CD4-positive, alpha-beta T cell treated with Interleukin-4 for 4 hours (primary cell): ENCODE measurements around the gene RPUSD3.
A peak's percentile ranks its signal among the peaks of the same experiment; 100 is the strongest.

ENCODE experiments used
- DNase-seq: peaks from one replicate; pipeline ENCODE4 v3.0.0-alpha.2; 2020

Gene RPUSD3

GRCh38 chr3:9828801-9829755 is 14.7 kb downstream of the RPUSD3 start:
- DNase-seq = no peak

GRCh38 chr3:9826815-9827573 is 16.8 kb downstream of the RPUSD3 start:
- DNase-seq = no peak

GRCh38 chr3:9825451-9826040 is 18.3 kb downstream of the RPUSD3 start:
- no peak for DNase-seq

GRCh38 chr3:9820946-9821345 is 22.9 kb downstream of the RPUSD3 start:
- no peak for DNase-seq

GRCh38 chr3:9820543-9820942 is 23.3 kb downstream of the RPUSD3 start:
- DNase-seq = no peak

GRCh38 chr3:9818666-9819335 is 25.0 kb downstream of the RPUSD3 start:
- no peak for DNase-seq

GRCh38 chr3:9817436-9817835 is 26.4 kb downstream of the RPUSD3 start:
- DNase-seq = no peak

GRCh38 chr3:9815986-9816385 is 27.8 kb downstream of the RPUSD3 start:
- no peak for DNase-seq

GRCh38 chr3:9812870-9813483 is 30.8 kb downstream of the RPUSD3 start:
- DNase-seq = no peak

GRCh38 chr3:9810846-9811245 is 33.0 kb downstream of the RPUSD3 start:
- no peak for DNase-seq

GRCh38 chr3:9810433-9810770 is 33.4 kb downstream of the RPUSD3 start:
- no peak for DNase-seq

GRCh38 chr3:9809615-9810432 is 34.0 kb downstream of the RPUSD3 start, which contains the start of gene TTLL3:
Gene TTLL3, plus strand, starts transcription at chr3:9810262. Its CDS starts 400 bp downstream, at chr3:9810662.
- peak; percentile 42 for DNase-seq

- no peak for DNase-seq
Observed at GRCh38 chr3:9809239-9809614, 34.6 kb downstream of the RPUSD3 start.

- peak; percentile 49 for DNase-seq
Observed at GRCh38 chr3:9808345-9809037, 35.3 kb downstream of the RPUSD3 start.

- DNase-seq = no peak
Observed at GRCh38 chr3:9807981-9808344, 35.8 kb downstream of the RPUSD3 start.

- DNase-seq = no peak
Observed at GRCh38 chr3:9806688-9807589, 36.9 kb downstream of the RPUSD3 start.

GRCh38 chr3:9806137-9806536 is 37.7 kb downstream of the RPUSD3 start:
- DNase-seq = no peak

GRCh38 chr3:9804996-9805395 is 38.8 kb downstream of the RPUSD3 start:
- no peak for DNase-seq

GRCh38 chr3:9803494-9803893 is 40.3 kb downstream of the RPUSD3 start:
- no peak for DNase-seq

- DNase-seq = no peak
Observed at GRCh38 chr3:9800529-9800928, 43.3 kb downstream of the RPUSD3 start.
